Measurements from ENCODE around the gene RHO.
A peak's percentile ranks its signal among the peaks of the same experiment; 100 is the strongest.

Gene RHO

GRCh38 chr3:129520960-129521359, 7.5 kb upstream of the RHO start:
- DNase-seq (ENCODE audit: low spot score): no peak

- DNase-seq (ENCODE audit: low spot score): no peak
Measured at GRCh38 chr3:129521611-129522010, 6.8 kb upstream of the RHO start.

GRCh38 chr3:129522953-129523352, 5.5 kb upstream of the RHO start:
- DNase-seq (ENCODE audit: low spot score): no peak

- DNase-seq (ENCODE audit: low spot score): no peak
Measured at GRCh38 chr3:129524081-129524480, 4.4 kb upstream of the RHO start.

- DNase-seq (ENCODE audit: low spot score): no peak
Measured at GRCh38 chr3:129525341-129525968, 3.0 kb upstream of the RHO start.

- DNase-seq (ENCODE audit: low spot score): no peak
Measured at GRCh38 chr3:129526121-129526900, 2.1 kb upstream of the RHO start.

GRCh38 chr3:129527262-129527661, 1.2 kb upstream of the RHO start:
- no peak for DNase-seq (ENCODE audit: low spot score)

- no peak for DNase-seq (ENCODE audit: low spot score)
Measured at GRCh38 chr3:129529436-129530210, 1.2 kb downstream of the RHO start.

GRCh38 chr3:129530251-129530791, 1.9 kb downstream of the RHO start:
- DNase-seq (ENCODE audit: low spot score): peak; percentile 71

- DNase-seq (ENCODE audit: low spot score): no peak
Measured at GRCh38 chr3:129530821-129531220, 2.4 kb downstream of the RHO start.

GRCh38 chr3:129531699-129532098, 3.3 kb downstream of the RHO start:
- DNase-seq (ENCODE audit: low spot score): no peak

GRCh38 chr3:129532261-129532660, 3.8 kb downstream of the RHO start:
- DNase-seq (ENCODE audit: low spot score): no peak

GRCh38 chr3:129533406-129533805, 5.0 kb downstream of the RHO start:
- no peak for DNase-seq (ENCODE audit: low spot score)

GRCh38 chr3:129534428-129535027, 6.1 kb downstream of the RHO start:
- no peak for DNase-seq (ENCODE audit: low spot score)

- no peak for DNase-seq (ENCODE audit: low spot score)
Measured at GRCh38 chr3:129535075-129535474, 6.6 kb downstream of the RHO start.

- no peak for DNase-seq (ENCODE audit: low spot score)
Measured at GRCh38 chr3:129536374-129536667, 7.9 kb downstream of the RHO start.

GRCh38 chr3:129536804-129537203, 8.4 kb downstream of the RHO start:
- DNase-seq (ENCODE audit: low spot score): no peak

GRCh38 chr3:129539206-129539605, 10.8 kb downstream of the RHO start:
- no peak for DNase-seq (ENCODE audit: low spot score)

GRCh38 chr3:129540776-129541516, 12.5 kb downstream of the RHO start:
- DNase-seq (ENCODE audit: low spot score): no peak

GRCh38 chr3:129542747-129543146, 14.3 kb downstream of the RHO start:
- no peak for DNase-seq (ENCODE audit: low spot score)

GRCh38 chr3:129543156-129543790, 14.8 kb downstream of the RHO start, which contains the start of gene H1-8:
Gene H1-8, plus strand, starts transcription at chr3:129543175. Its CDS starts 44 bp downstream, at chr3:129543219.
- DNase-seq (ENCODE audit: low spot score): no peak
